Glomerular endothelial cell (primary cell): ENCODE measurements around the gene KLHL8. TPM values are rescaled to one million over a fixed set of nuclear protein-coding genes. Genes with fewer than 3 reads are reported as not detected.

Source experiments
- DNase-seq: peaks from one replicate; pipeline ENCODE4 v3.0.0-alpha.2; 2011; ENCODE audit warnings: low read depth, low spot score; ENCODE audit errors: extremely low read depth
- total RNA-seq: library from RNA; depleted of rRNA; stranded (reverse); fragments of >200 nt; gene quantifications from 2 replicates; pipeline ENCODE4 v1.2.3, GENCODE V29; 2015

KLHL8 gene
- total RNA-seq, 1 donor from 2014 or later = 5.1 TPM

GRCh38 chr4:87126056-87126455 lies 94.4 kb downstream of the KLHL8 start:
- no peak for DNase-seq

GRCh38 chr4:87122252-87122651 lies 98.2 kb downstream of the KLHL8 start:
- no peak for DNase-seq

GRCh38 chr4:87121341-87122065 lies 98.9 kb downstream of the KLHL8 start:
- DNase-seq = no peak

- DNase-seq = no peak
Observed at GRCh38 chr4:87120411-87121162, 99.8 kb downstream of the KLHL8 start.

GRCh38 chr4:87120010-87120409 lies 100.4 kb downstream of the KLHL8 start:
- no peak for DNase-seq

- no peak for DNase-seq
Observed at GRCh38 chr4:87118826-87119225, 101.6 kb downstream of the KLHL8 start.

- no peak for DNase-seq
Observed at GRCh38 chr4:87118421-87118820, 102.0 kb downstream of the KLHL8 start.

GRCh38 chr4:87117732-87118075 lies 102.7 kb downstream of the KLHL8 start:
- no peak for DNase-seq

GRCh38 chr4:87117051-87117731 lies 103.2 kb downstream of the KLHL8 start:
- no peak for DNase-seq

- DNase-seq = no peak
Observed at GRCh38 chr4:87116231-87116630, 104.2 kb downstream of the KLHL8 start.

GRCh38 chr4:87114245-87115062 lies 106.0 kb downstream of the KLHL8 start:
- no peak for DNase-seq

GRCh38 chr4:87112063-87112462 lies 108.4 kb downstream of the KLHL8 start:
- no peak for DNase-seq

Other genes with a start within 250 kb of the KLHL8 start
- gene HSD17B13, start 102.3 kb upstream of the KLHL8 start, total RNA-seq = not detected in 2 replicates
- 22.9 and 23.2 TPM in 2 replicates for gene HSD17B11, start 170.6 kb upstream of the KLHL8 start, total RNA-seq
- gene NUDT9, start 202.0 kb upstream of the KLHL8 start, total RNA-seq = 17.4 and 20.8 TPM in 2 replicates